T-helper 1 cell treated with Interleukin-12 subunit alpha and Interleukin-12 subunit beta and Interleukin-4 antibody, amounts not matched to agents 30 μg/mL and 1 μg/mL, for 36 hours (primary cell): ENCODE results near the gene SLC35E1.
"Not testable (repeated sequence)": the region's sequence is repeated elsewhere in the genome, so short reads cannot be mapped to it uniquely, and the experiment has no call there.

Experiments used
- H3K27ac Mint-ChIP-seq: one replicate; pipeline ENCODE4 v1.8.0; 2021; ENCODE audit warnings: mild to moderate bottlenecking, mixed read lengths
- H3K27me3 Mint-ChIP-seq: one replicate; pipeline ENCODE4 v1.8.0; 2021; ENCODE audit warnings: low read depth, mixed read lengths
- H3K36me3 Mint-ChIP-seq: one replicate; pipeline ENCODE4 v1.8.0; 2021; ENCODE audit warnings: low read depth, mixed read lengths
- H3K4me1 Mint-ChIP-seq: one replicate; pipeline ENCODE4 v1.8.0; 2021; ENCODE audit warnings: low read depth, mixed read lengths
- H3K4me3 Mint-ChIP-seq: one replicate; pipeline ENCODE4 v1.8.0; 2021; ENCODE audit warnings: mild to moderate bottlenecking, moderate library complexity, mixed read lengths
- H3K9me3 Mint-ChIP-seq: one replicate; pipeline ENCODE4 v1.8.0; 2021; ENCODE audit warnings: mixed read lengths

The SLC35E1 gene

GRCh38 chr19:16564842-16565241, 7.4 kb downstream of the SLC35E1 start:
- H3K27me3 Mint-ChIP-seq = no peaks in the 10 kb centered on the region
- H3K27ac Mint-ChIP-seq = peak overlapping the region; percentile 46
- H3K4me1 Mint-ChIP-seq = peaks cover 42% of the 10 kb centered on the region
- H3K9me3 Mint-ChIP-seq = peaks cover 3% of the 10 kb centered on the region
- no peak overlapping the region for H3K4me3 Mint-ChIP-seq
- peaks cover 59% of the 10 kb centered on the region for H3K36me3 Mint-ChIP-seq

DNA sequence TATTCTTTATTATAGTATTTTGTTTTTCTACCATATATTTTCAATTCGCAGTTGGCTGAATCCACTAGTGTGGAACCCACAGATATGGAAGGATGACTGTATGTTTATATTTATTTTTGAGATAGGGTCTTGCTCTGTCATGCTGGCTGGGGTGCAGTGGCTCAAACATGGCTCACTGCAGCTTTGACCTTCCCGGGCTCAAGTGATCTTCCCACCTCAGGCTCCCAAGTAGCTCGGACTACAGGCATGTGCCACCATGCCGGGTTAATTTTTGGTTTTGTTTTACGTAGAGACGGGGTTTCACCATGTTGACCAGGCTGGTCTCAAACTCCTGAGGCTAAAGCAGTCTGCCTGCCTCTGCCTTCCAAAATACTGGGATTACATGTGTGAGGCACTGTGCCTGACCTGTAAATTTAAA, 9.6 kb downstream of the SLC35E1 start:
- Mint-ChIP-seq H3K9me3 (peaks cover 3% of the 10 kb centered on the region), H3K27ac (no peak overlapping the region), H3K36me3 (peaks cover 50% of the 10 kb centered on the region), H3K27me3 (no peaks in the 10 kb centered on the region), H3K4me1 (peaks cover 33% of the 10 kb centered on the region), H3K4me3 (no peak overlapping the region)

- Mint-ChIP-seq H3K4me1 (peaks cover 27% of the 10 kb centered on the region), H3K36me3 (peaks cover 49% of the 10 kb centered on the region), H3K27me3 (no peaks in the 10 kb centered on the region), H3K9me3 (peaks cover 2% of the 10 kb centered on the region), H3K27ac (peak overlapping the region; percentile 36), H3K4me3 (no peak overlapping the region)
Measured at GRCh38 chr19:16561382-16561781, 10.8 kb downstream of the SLC35E1 start.

- Mint-ChIP-seq H3K9me3 (no peaks in the 10 kb centered on the region), H3K36me3 (peaks cover 46% of the 10 kb centered on the region), H3K4me3 (no peak overlapping the region), H3K4me1 (peaks cover 20% of the 10 kb centered on the region), H3K27me3 (no peaks in the 10 kb centered on the region), H3K27ac (peak overlapping the region; percentile 45)
Measured at GRCh38 chr19:16559780-16560276, 12.4 kb downstream of the SLC35E1 start.

DNA sequence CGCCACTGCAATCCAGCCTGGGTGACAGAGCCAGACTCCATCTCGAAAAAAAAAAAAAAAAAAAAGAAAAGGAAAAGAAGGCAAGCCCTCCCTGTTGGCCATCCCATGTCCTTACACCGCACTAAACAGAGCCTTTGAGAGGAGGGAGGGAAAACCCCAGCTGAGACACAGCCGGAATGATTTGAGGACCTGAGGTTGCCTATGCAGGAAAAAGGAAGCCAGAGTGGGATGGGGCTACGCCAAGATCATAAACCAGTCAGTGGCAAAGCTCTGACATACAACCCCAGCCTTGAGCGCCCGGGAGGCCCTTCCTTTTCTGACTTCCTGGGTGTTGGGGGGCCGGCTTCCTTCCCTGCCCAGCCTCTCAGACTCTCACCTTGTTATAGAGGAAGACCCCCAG, 17.4 kb downstream of the SLC35E1 start:
- Mint-ChIP-seq H3K4me1 (peaks cover 4% of the 10 kb centered on the region), H3K9me3 (no peaks in the 10 kb centered on the region), H3K27ac (no peak overlapping the region), H3K4me3 (no peak overlapping the region), H3K36me3 (peaks cover 33% of the 10 kb centered on the region), H3K27me3 (no peaks in the 10 kb centered on the region)

DNA sequence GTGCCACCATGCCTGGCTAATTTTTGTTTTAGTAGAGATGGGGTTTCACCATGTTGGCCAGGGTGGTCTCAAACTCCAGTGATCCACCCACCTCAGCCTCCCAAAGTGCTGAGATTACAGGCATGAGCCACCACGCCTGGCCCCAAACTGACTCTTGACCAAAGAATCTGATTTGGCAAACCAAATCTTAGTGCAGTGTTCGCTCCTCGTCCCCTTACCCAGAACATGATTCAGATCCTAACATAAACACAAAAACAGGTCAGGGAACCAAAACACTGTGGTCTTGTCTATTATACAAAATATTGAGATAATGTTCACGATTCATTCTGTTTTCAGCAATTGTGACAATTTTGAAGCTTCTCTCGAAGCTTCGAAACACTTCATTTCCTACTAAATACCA, 20.3 kb downstream of the SLC35E1 start:
- not testable (repeated sequence) for H3K27me3 Mint-ChIP-seq, H3K27ac Mint-ChIP-seq, H3K4me1 Mint-ChIP-seq, H3K4me3 Mint-ChIP-seq, H3K9me3 Mint-ChIP-seq
- peaks cover 27% of the 10 kb centered on the region for H3K36me3 Mint-ChIP-seq

- no peaks in the 10 kb centered on the region for H3K9me3 Mint-ChIP-seq
- H3K27ac Mint-ChIP-seq = no peak overlapping the region
- peaks cover 14% of the 10 kb centered on the region for H3K36me3 Mint-ChIP-seq
- H3K4me3 Mint-ChIP-seq = no peak overlapping the region
- no peaks in the 10 kb centered on the region for H3K27me3 Mint-ChIP-seq
- H3K4me1 Mint-ChIP-seq = peaks cover 9% of the 10 kb centered on the region
Measured at GRCh38 chr19:16548956-16549355, 23.3 kb downstream of the SLC35E1 start.

- Mint-ChIP-seq H3K36me3 (peaks cover 10% of the 10 kb centered on the region), H3K4me1 (peaks cover 24% of the 10 kb centered on the region), H3K9me3 (no peaks in the 10 kb centered on the region), H3K4me3 (no peak overlapping the region), H3K27ac (peak overlapping the region; percentile 3), H3K27me3 (no peaks in the 10 kb centered on the region)
Measured at GRCh38 chr19:16544473-16545231, 27.6 kb downstream of the SLC35E1 start.

GRCh38 chr19:16543734-16544133, 28.5 kb downstream of the SLC35E1 start:
- H3K27ac Mint-ChIP-seq, H3K9me3 Mint-ChIP-seq, H3K27me3 Mint-ChIP-seq: not testable (repeated sequence)
- Mint-ChIP-seq H3K36me3 (peaks cover 15% of the 10 kb centered on the region), H3K4me3 (peak overlapping the region; percentile 94), H3K4me1 (peaks cover 26% of the 10 kb centered on the region)

GRCh38 chr19:16542910-16543472, 29.2 kb downstream of the SLC35E1 start:
- Mint-ChIP-seq H3K4me1 (peaks cover 28% of the 10 kb centered on the region), H3K27ac (peak overlapping the region; percentile 89), H3K36me3 (peaks cover 20% of the 10 kb centered on the region), H3K4me3 (peak overlapping the region; percentile 94), H3K9me3 (no peaks in the 10 kb centered on the region), H3K27me3 (no peaks in the 10 kb centered on the region)

DNA sequence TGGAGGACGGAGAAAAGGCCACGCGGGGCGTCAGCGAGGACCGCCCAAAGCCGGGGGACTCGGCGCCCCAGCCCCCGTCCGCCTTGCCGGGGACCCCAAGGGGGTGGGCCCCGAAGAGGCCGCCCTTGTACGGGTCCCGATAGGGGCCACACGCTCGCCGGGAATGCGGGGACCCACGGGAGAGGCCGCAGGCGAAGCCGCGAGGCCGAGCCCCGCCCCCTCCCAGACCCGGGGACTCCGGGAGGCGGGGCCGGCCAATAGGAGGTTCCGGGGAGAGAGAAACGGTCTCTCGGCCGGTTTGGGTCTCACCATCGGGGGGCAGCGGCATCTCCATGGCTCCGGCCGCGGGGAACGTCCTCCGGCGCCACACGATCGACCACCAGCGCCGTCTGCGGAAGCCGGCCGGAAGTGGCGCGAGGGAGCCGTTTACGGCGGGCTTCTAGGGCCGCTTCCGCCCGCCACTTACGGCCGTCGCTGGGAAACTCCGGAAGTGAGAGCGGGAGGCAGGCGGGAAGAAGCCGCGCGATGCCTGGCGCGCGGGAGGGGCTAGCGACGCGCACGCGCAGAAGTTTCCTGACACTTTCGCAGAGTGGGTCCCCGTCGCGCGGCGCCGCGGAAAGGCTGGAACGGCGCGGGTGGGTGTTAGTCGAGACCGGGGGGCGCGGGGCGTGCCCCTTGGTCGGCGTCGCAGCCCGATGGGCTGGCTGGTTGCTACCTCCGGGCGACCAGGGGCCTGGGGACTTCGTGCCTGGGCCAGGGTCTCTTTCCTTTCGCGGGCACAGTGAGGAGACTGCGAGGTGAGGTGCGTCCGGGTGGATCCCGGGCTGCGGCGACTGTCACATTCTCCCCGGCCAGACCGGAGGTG, 29.9 kb downstream of the SLC35E1 start, which contains the start of gene CHERP:
CHERP (minus strand) TSS at position 393 of the 865 bp plus-strand sequence; CDS start at position 334, 59 bp downstream.
- H3K27ac Mint-ChIP-seq = peak within 1 kb of the TSS; percentile 89
- peaks cover 34% of the 10 kb centered on the region for H3K4me1 Mint-ChIP-seq
- no peaks in the 10 kb centered on the region for H3K9me3 Mint-ChIP-seq
- H3K36me3 Mint-ChIP-seq = peaks cover 24% of the 10 kb centered on the region
- H3K27me3 Mint-ChIP-seq = no peaks in the 10 kb centered on the region
- peak within 1 kb of the TSS; percentile 94 for H3K4me3 Mint-ChIP-seq

DNA sequence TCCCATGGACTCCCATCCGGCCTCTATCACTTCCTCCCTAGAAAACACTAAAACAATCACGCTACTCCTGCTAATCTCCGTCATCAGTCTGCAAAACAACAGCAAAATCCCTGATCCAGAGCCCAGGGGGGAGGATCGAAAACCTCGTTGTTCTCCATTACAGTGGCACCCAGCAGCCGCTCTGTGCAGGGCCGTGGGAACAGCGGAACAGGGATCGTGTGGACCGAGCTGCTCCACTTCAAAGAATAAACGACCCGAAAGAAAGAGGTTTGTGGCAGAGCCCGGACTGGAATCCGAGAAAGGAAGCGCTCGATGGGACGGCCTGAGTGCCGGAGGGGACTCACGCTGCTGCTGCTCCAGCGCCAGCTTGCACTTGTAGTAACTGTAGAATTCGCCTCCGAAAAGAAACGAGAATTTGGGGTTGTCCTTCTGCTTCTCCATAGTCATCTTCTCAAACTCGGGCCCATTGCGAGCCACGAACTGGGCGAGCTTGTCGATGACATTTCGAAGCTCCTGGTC, 30.6 kb downstream of the SLC35E1 start:
- H3K36me3 Mint-ChIP-seq = peaks cover 24% of the 10 kb centered on the region
- H3K4me1 Mint-ChIP-seq = peaks cover 35% of the 10 kb centered on the region
- no peaks in the 10 kb centered on the region for H3K9me3 Mint-ChIP-seq
- H3K27me3 Mint-ChIP-seq = no peaks in the 10 kb centered on the region
- peak overlapping the region; percentile 94 for H3K4me3 Mint-ChIP-seq
- H3K27ac Mint-ChIP-seq = peak overlapping the region; percentile 67

GRCh38 chr19:16540948-16541347, 31.3 kb downstream of the SLC35E1 start:
- no peaks in the 10 kb centered on the region for H3K27me3 Mint-ChIP-seq
- peak overlapping the region; percentile 94 for H3K4me3 Mint-ChIP-seq
- H3K4me1 Mint-ChIP-seq = peaks cover 37% of the 10 kb centered on the region
- H3K9me3 Mint-ChIP-seq = no peaks in the 10 kb centered on the region
- peak overlapping the region; percentile 67 for H3K27ac Mint-ChIP-seq
- H3K36me3 Mint-ChIP-seq = peaks cover 26% of the 10 kb centered on the region

DNA sequence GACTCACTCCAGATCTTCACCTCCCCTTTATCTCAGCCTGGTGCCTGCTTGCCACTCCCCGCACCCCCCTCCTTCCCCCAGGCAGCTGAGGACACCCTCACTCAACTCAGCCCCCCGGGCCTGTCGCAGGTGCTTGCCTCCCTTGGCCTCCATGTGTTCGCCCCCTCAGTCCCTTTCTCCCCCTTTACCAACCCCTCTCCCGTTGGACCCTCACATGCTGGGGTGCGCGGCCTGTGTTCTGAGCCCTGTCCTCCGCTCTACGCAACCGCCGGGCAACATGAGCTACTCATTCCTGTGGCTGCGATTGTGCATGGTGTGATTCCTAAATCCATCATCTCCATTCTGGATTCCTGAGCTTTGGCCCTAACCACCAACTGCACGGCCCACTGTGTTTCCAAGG, 35.1 kb downstream of the SLC35E1 start:
- H3K9me3 Mint-ChIP-seq = no peaks in the 10 kb centered on the region
- H3K27ac Mint-ChIP-seq = no peak overlapping the region
- peaks cover 24% of the 10 kb centered on the region for H3K4me1 Mint-ChIP-seq
- no peak overlapping the region for H3K4me3 Mint-ChIP-seq
- no peaks in the 10 kb centered on the region for H3K27me3 Mint-ChIP-seq
- peaks cover 29% of the 10 kb centered on the region for H3K36me3 Mint-ChIP-seq
